Measurements from ENCODE around the gene F2RL2. TPM values are rescaled to one million over a fixed set of nuclear protein-coding genes. Genes with fewer than 3 reads are reported as not detected.

The F2RL2 gene
- total and polyA plus RNA-seq, 10 of the 15 experiments (the other 5 are each of a cell fraction or from before 2014, with no cell fraction given): 0.03 to 0.24 (median 0.08) TPM; not detected in 5

DNA sequence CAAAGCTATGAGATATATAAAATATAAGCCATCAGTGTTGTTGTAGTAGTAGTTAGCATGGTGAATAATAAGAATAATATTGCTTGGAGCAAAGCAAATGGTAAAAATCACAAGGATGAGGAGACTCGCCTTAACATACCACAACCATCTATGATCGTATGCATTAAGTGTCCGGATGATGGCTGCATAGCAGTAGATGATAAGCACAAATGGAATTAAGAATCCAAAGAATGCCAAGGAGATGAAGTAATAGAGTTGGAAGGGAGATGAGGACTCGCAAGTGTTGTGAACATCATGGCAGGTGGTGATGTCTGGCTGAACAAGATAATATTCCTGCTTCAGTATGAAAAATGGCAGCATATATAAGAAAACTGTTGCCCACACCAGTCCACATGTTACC, 5.5 kb downstream of the F2RL2 start:
- RAD21 ChIA-PET (ENCODE audit: unreplicated experiment): no interaction called here
- TF ChIP-seq BMI1 (IDR thresholded peaks at IDR 0.05; ENCODE audit: borderline replicate concordance) (no peak), KLF5 (IDR thresholded peaks at IDR 0.05; ENCODE audit: partially characterized antibody) (no peak)
- CTCF ChIA-PET: interaction anchor here (1.4 kb wide), 1 partner anchor 157 kb away, joined by 4 read pairs; no protein-coding TSS in a partner anchor
- in situ Hi-C loops (cut with MboI) (no loop called here), intact Hi-C loops (cut with micrococcal nuclease; ENCODE audit: unreplicated experiment) (no loop called here)
- POLR2A ChIA-PET: no interaction called here
- Histone ChIP-seq H3K4me3 (no peak overlapping the region), H3K4me2 (ENCODE audit: control insufficient read depth, insufficient read depth) (no peak overlapping the region), H4K20me1 (ENCODE audit: control insufficient read depth, insufficient read depth) (no peaks in the 10 kb centered on the region), H3K27me3 (replicated peaks in 1 of 2; ENCODE audit: control insufficient read depth in 2 of 2, insufficient read depth in 2 of 2, low read length in 1 of 2) (no peaks in the 10 kb centered on the region), H3K9me3 (replicated peaks; ENCODE audit: control insufficient read depth, insufficient read depth, low read length) (no peaks in the 10 kb centered on the region), H3K27ac (ENCODE audit: control insufficient read depth, insufficient read depth) (no peak overlapping the region), H2AFZ (ENCODE audit: control insufficient read depth, low read depth, low read length) (no peak overlapping the region), H3K36me3 (ENCODE audit: control insufficient read depth in 2 of 2, insufficient read depth in 2 of 2, low read length in 1 of 2) (no peaks in the 10 kb centered on the region; a peak in 1 of 4 replicates), H3K4me1 (ENCODE audit: control insufficient read depth, insufficient read depth, low read length) (no peaks in the 10 kb centered on the region), H3K79me2 (ENCODE audit: control insufficient read depth, insufficient read depth, low read length) (no peaks in the 10 kb centered on the region), H3K9ac (ENCODE audit: control insufficient read depth, insufficient read depth, low read length) (no peak overlapping the region)
- 94% methylated on average over 4 of the region's 4 CpGs for WGBS (ENCODE audit: insufficient coverage, insufficient replicate concordance, low lambda C conversion rate, missing lambda C conversion rate)
- SMC1A ChIA-PET (ENCODE audit: uncharacterized antibody, unreplicated experiment): interaction anchor here (0.9 kb wide), 1 partner anchor 41 kb away, joined by 5 read pairs; no protein-coding TSS in a partner anchor
- no peak for FAIRE-seq
- ATAC-seq: no peak
- no peak for DNase-seq (ENCODE audit: low read depth, low spot score)
- no TSS peak for BruUV-seq (replicated peaks)

DNA sequence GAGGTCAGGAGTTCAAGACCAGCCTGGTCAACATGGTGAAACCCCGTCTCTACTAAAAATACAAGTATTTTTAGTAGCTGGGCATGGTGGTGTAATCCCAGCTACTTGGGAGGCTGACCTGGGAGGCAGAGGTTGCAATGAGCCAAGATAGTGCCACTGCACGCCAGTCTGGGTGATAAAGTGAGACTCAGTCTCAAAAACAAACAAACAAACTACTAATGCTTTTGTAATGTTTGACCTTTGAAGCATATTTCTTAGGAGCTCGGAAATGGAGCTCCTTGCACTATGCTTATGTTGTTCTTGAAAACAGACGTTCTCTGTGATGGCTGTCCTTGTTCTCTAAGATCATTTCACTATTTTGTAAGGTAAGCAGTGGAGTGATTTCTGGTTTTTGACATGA, 6.0 kb downstream of the F2RL2 start:
- intact Hi-C loops (cut with micrococcal nuclease; ENCODE audit: unreplicated experiment) (no loop called here), in situ Hi-C loops (cut with MboI) (no loop called here)
- no peak overlapping the region for H3K4me3 ChIP-seq
- SMC1A ChIA-PET (ENCODE audit: uncharacterized antibody, unreplicated experiment): interaction anchor here (0.9 kb wide), 1 partner anchor 42 kb away, joined by 5 read pairs; no protein-coding TSS in a partner anchor
- 56% methylated on average over 4 of the region's 4 CpGs for WGBS (ENCODE audit: insufficient coverage, insufficient replicate concordance, low lambda C conversion rate, missing lambda C conversion rate)
- H3K27ac ChIP-seq (ENCODE audit: control insufficient read depth, insufficient read depth): no peak overlapping the region
- H3K79me2 ChIP-seq (ENCODE audit: control insufficient read depth, insufficient read depth, low read length): no peaks in the 10 kb centered on the region
- H3K36me3 ChIP-seq (ENCODE audit: control insufficient read depth in 2 of 2, insufficient read depth in 2 of 2, low read length in 1 of 2): no peaks in the 10 kb centered on the region; a peak in 1 of 4 replicates
- RAD21 ChIA-PET (ENCODE audit: unreplicated experiment): interaction anchor here (0.8 kb wide), 1 partner anchor 157 kb away, joined by 3 read pairs; no protein-coding TSS in a partner anchor
- no peak for TF ChIP-seq HDAC6 (IDR thresholded peaks at IDR 0.05; ENCODE audit: unreplicated experiment)
- TF ChIP-seq FOXM1 (IDR thresholded peaks at IDR 0.05; ENCODE audit: low read depth, low read length): no peak
- TF ChIP-seq TAF1 (IDR thresholded peaks at IDR 0.05; ENCODE audit: borderline replicate concordance, low read depth, low read length): no peak
- no peak for TF ChIP-seq SMAD1 (IDR thresholded peaks at IDR 0.05; ENCODE audit: low read depth, partially characterized antibody)
- no peak for TF ChIP-seq JUNB (IDR thresholded peaks at IDR 0.05)
- TF ChIP-seq ZNF274 (IDR thresholded peaks at IDR 0.05; ENCODE audit: insufficient read depth, insufficient read length): no peak
- TF ChIP-seq, protein P1, sequence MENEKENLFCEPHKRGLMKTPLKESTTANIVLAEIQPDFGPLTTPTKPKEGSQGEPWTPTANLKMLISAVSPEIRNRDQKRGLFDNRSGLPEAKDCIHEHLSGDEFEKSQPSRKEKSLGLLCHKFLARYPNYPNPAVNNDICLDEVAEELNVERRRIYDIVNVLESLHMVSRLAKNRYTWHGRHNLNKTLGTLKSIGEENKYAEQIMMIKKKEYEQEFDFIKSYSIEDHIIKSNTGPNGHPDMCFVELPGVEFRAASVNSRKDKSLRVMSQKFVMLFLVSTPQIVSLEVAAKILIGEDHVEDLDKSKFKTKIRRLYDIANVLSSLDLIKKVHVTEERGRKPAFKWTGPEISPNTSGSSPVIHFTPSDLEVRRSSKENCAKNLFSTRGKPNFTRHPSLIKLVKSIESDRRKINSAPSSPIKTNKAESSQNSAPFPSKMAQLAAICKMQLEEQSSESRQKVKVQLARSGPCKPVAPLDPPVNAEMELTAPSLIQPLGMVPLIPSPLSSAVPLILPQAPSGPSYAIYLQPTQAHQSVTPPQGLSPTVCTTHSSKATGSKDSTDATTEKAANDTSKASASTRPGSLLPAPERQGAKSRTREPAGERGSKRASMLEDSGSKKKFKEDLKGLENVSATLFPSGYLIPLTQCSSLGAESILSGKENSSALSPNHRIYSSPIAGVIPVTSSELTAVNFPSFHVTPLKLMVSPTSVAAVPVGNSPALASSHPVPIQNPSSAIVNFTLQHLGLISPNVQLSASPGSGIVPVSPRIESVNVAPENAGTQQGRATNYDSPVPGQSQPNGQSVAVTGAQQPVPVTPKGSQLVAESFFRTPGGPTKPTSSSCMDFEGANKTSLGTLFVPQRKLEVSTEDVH (IDR thresholded peaks at IDR 0.05; ENCODE audit: low read depth, partially characterized antibody): no peak
- TF ChIP-seq, protein P2, sequence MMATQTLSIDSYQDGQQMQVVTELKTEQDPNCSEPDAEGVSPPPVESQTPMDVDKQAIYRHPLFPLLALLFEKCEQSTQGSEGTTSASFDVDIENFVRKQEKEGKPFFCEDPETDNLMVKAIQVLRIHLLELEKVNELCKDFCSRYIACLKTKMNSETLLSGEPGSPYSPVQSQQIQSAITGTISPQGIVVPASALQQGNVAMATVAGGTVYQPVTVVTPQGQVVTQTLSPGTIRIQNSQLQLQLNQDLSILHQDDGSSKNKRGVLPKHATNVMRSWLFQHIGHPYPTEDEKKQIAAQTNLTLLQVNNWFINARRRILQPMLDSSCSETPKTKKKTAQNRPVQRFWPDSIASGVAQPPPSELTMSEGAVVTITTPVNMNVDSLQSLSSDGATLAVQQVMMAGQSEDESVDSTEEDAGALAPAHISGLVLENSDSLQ (IDR thresholded peaks at IDR 0.05): no peak
- no peak for TF ChIP-seq SIX5 (IDR thresholded peaks at IDR 0.05; ENCODE audit: low read depth, low read length, severe bottlenecking)
- no peak for TF ChIP-seq SUZ12 (IDR thresholded peaks at IDR 0.05; ENCODE audit: unreplicated experiment)
- no peak for TF ChIP-seq PAX5 (IDR thresholded peaks at IDR 0.05; ENCODE audit: borderline replicate concordance, low read depth, low read length)
- TF ChIP-seq MEF2A (IDR thresholded peaks at IDR 0.05; ENCODE audit: insufficient read depth, low read depth, low read length): no peak
- no peak for FAIRE-seq
- no peaks in the 10 kb centered on the region for H4K20me1 ChIP-seq (ENCODE audit: control insufficient read depth, insufficient read depth)
- CTCF ChIA-PET: interaction anchor here (1.4 kb wide), 1 partner anchor 157 kb away, joined by 4 read pairs; no protein-coding TSS in a partner anchor
- H3K27me3 ChIP-seq (replicated peaks in 1 of 2; ENCODE audit: control insufficient read depth in 2 of 2, insufficient read depth in 2 of 2, low read length in 1 of 2): no peaks in the 10 kb centered on the region
- no peak overlapping the region for H3K4me2 ChIP-seq (ENCODE audit: control insufficient read depth, insufficient read depth)
- DNase-seq (ENCODE audit: low read depth, low spot score): no peak
- no peak for ATAC-seq
- no peaks in the 10 kb centered on the region for H3K4me1 ChIP-seq (ENCODE audit: control insufficient read depth, insufficient read depth, low read length)
- H3K9ac ChIP-seq (ENCODE audit: control insufficient read depth, insufficient read depth, low read length): no peak overlapping the region
- POLR2A ChIA-PET: no interaction called here
- BruUV-seq (replicated peaks): no TSS peak
- no peaks in the 10 kb centered on the region for H3K9me3 ChIP-seq (replicated peaks; ENCODE audit: control insufficient read depth, insufficient read depth, low read length)
- H2AFZ ChIP-seq (ENCODE audit: control insufficient read depth, low read depth, low read length): no peak overlapping the region
